Panc1 (cell line): ENCODE measurements around the gene POLR1G.
"Not testable (repeated sequence)": the region's sequence is repeated elsewhere in the genome, so short reads cannot be mapped to it uniquely, and the experiment has no call there.

Experiments
- TCF7L2 ChIP-seq: IDR thresholded peaks from 2 replicates; pipeline ENCODE4 v1.6.1; 2011; ENCODE audit warnings: mild to moderate bottlenecking, low read depth, low read length, inconsistent platforms
- TF ChIP-seq, protein P1 (sequence below): fragments of 450-650 bp; IDR thresholded peaks from 2 replicates; pipeline ENCODE4 v1.5.1; 2017; ENCODE audit warnings: mild to moderate bottlenecking

DNA sequence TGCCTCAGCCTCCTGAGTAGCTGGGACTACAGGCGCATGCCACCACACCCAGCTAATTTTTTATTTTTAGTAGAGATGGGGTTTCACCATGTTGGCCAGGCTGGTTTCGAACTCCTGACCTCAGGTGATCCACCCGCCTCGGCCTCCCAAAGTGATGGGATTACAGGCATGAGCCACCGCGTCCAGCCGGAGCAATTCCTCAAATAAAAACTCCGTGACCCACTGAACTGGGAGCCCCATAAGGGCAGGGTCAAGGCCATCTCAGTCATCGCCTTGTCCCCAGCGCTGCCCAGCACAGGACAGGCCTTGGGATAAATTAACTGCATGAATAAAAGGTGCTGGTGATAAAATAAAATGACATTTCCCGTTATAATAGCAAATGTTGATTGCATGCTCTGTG, 23.5 kb downstream of the POLR1G start:
- TF ChIP-seq, protein P1, sequence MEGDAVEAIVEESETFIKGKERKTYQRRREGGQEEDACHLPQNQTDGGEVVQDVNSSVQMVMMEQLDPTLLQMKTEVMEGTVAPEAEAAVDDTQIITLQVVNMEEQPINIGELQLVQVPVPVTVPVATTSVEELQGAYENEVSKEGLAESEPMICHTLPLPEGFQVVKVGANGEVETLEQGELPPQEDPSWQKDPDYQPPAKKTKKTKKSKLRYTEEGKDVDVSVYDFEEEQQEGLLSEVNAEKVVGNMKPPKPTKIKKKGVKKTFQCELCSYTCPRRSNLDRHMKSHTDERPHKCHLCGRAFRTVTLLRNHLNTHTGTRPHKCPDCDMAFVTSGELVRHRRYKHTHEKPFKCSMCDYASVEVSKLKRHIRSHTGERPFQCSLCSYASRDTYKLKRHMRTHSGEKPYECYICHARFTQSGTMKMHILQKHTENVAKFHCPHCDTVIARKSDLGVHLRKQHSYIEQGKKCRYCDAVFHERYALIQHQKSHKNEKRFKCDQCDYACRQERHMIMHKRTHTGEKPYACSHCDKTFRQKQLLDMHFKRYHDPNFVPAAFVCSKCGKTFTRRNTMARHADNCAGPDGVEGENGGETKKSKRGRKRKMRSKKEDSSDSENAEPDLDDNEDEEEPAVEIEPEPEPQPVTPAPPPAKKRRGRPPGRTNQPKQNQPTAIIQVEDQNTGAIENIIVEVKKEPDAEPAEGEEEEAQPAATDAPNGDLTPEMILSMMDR = not testable (repeated sequence)
- TF ChIP-seq TCF7L2 = not testable (repeated sequence)
